Measurements from ENCODE around the gene MYLK4. TPM values are rescaled to one million over a fixed set of nuclear protein-coding genes. Genes with fewer than 3 reads are reported as not detected.

The MYLK4 gene
- total RNA-seq, 1 experiment from 2014 or later = 0.85 TPM

DNA sequence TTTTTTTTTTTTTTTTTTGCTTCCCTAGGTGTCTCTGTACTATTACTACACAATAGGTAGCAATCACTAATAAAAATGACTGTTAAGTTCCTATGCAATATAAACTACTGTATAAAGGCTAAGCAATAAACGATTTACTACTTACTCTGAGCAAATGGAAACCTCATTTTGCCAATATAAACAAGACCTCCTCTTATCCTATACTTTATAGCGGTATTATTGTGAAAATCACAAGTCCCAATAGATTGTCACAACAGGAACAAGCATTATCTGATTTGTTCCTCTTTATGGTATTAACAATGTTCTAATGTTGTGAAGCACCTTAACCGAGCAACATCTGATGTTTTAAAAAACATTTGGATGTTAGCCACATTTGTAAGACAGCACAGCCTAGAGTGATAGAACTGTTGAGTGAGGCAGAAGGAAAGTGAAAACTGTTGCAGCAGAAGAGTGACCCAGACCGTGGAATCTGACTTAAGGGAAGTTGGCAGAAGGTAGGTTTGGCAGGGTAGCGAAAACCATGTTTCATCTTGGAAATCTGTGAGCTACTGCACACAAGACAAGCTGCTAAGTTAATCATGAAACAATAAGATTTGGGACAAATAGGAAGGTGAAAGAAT, 94.2 kb downstream of the MYLK4 start:
- ChIA-PET CTCF (interaction anchor here (1.0 kb wide), 1 partner anchor 22 kb away, joined by 4 read pairs; no protein-coding TSS in a partner anchor), POLR2A (no interaction called here)
- no peaks in the 10 kb centered on the region for H3K4me1 ChIP-seq (ENCODE audit: control insufficient read depth, insufficient read depth, low read length)
- in situ Hi-C loops (cut with HindIII; ENCODE audit: low pct_unique_long_range_greater_than_20kb, low sequenced_read_pairs) = no loop called here
- no peaks in the 10 kb centered on the region for H3K9me3 ChIP-seq (ENCODE audit: control insufficient read depth, insufficient read depth, low read depth, low read length)
- no TSS peak for BruUV-seq (replicated peaks)
- no peaks in the 10 kb centered on the region for H3K27me3 ChIP-seq (ENCODE audit: control insufficient read depth, insufficient read depth, low read length)
- ATAC-seq (no peak), DNase-seq (ENCODE audit: low read depth, low spot score) (no peak)
- intact Hi-C loops (cut with micrococcal nuclease; ENCODE audit: unreplicated experiment) = no loop called here
- no peak overlapping the region for H3K4me3 ChIP-seq (ENCODE audit: low read depth in 2 of 2, low read length in 2 of 2)
- no peak overlapping the region for H3K27ac ChIP-seq (ENCODE audit: low read length)
- TF ChIP-seq POLR2AphosphoS5 (IDR thresholded peaks at IDR 0.05; ENCODE audit: low read depth, low read length) = no peak
- TF ChIP-seq, protein P1, sequence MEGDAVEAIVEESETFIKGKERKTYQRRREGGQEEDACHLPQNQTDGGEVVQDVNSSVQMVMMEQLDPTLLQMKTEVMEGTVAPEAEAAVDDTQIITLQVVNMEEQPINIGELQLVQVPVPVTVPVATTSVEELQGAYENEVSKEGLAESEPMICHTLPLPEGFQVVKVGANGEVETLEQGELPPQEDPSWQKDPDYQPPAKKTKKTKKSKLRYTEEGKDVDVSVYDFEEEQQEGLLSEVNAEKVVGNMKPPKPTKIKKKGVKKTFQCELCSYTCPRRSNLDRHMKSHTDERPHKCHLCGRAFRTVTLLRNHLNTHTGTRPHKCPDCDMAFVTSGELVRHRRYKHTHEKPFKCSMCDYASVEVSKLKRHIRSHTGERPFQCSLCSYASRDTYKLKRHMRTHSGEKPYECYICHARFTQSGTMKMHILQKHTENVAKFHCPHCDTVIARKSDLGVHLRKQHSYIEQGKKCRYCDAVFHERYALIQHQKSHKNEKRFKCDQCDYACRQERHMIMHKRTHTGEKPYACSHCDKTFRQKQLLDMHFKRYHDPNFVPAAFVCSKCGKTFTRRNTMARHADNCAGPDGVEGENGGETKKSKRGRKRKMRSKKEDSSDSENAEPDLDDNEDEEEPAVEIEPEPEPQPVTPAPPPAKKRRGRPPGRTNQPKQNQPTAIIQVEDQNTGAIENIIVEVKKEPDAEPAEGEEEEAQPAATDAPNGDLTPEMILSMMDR (IDR thresholded peaks at IDR 0.05) = no peak
- no peak for TF ChIP-seq TCF7L2 (IDR thresholded peaks at IDR 0.05; ENCODE audit: low read depth, low read length)
- no peak for TF ChIP-seq SIN3A (IDR thresholded peaks at IDR 0.05; ENCODE audit: borderline replicate concordance, insufficient read depth, low read depth, low read length)
- TF ChIP-seq, protein P2, sequence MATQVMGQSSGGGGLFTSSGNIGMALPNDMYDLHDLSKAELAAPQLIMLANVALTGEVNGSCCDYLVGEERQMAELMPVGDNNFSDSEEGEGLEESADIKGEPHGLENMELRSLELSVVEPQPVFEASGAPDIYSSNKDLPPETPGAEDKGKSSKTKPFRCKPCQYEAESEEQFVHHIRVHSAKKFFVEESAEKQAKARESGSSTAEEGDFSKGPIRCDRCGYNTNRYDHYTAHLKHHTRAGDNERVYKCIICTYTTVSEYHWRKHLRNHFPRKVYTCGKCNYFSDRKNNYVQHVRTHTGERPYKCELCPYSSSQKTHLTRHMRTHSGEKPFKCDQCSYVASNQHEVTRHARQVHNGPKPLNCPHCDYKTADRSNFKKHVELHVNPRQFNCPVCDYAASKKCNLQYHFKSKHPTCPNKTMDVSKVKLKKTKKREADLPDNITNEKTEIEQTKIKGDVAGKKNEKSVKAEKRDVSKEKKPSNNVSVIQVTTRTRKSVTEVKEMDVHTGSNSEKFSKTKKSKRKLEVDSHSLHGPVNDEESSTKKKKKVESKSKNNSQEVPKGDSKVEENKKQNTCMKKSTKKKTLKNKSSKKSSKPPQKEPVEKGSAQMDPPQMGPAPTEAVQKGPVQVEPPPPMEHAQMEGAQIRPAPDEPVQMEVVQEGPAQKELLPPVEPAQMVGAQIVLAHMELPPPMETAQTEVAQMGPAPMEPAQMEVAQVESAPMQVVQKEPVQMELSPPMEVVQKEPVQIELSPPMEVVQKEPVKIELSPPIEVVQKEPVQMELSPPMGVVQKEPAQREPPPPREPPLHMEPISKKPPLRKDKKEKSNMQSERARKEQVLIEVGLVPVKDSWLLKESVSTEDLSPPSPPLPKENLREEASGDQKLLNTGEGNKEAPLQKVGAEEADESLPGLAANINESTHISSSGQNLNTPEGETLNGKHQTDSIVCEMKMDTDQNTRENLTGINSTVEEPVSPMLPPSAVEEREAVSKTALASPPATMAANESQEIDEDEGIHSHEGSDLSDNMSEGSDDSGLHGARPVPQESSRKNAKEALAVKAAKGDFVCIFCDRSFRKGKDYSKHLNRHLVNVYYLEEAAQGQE (IDR thresholded peaks at IDR 0.05; ENCODE audit: insufficient read depth in 1 of 2, low read depth in 2 of 2, low read length in 1 of 2) = no peak
- no peaks in the 10 kb centered on the region for H3K36me3 ChIP-seq (ENCODE audit: control insufficient read depth, insufficient read depth, low read length)

GRCh38 chr6:2655844-2656433, 94.8 kb downstream of the MYLK4 start:
- DNase-seq (ENCODE audit: low read depth, low spot score) (no peak), ATAC-seq (no peak)
- BruUV-seq (replicated peaks) = no TSS peak

More at GRCh38 chr6:2655844-2656433, 94.8 kb downstream of the MYLK4 start:
- Histone ChIP-seq H3K27ac (ENCODE audit: low read length) (no peak overlapping the region), H3K4me3 (ENCODE audit: low read depth in 2 of 2, low read length in 2 of 2) (no peak overlapping the region), H3K36me3 (ENCODE audit: control insufficient read depth, insufficient read depth, low read length) (no peaks in the 10 kb centered on the region), H3K4me1 (ENCODE audit: control insufficient read depth, insufficient read depth, low read length) (no peaks in the 10 kb centered on the region), H3K27me3 (ENCODE audit: control insufficient read depth, insufficient read depth, low read length) (no peaks in the 10 kb centered on the region), H3K9me3 (ENCODE audit: control insufficient read depth, insufficient read depth, low read depth, low read length) (no peaks in the 10 kb centered on the region)
- in situ Hi-C loops (cut with HindIII; ENCODE audit: low pct_unique_long_range_greater_than_20kb, low sequenced_read_pairs) (no loop called here), intact Hi-C loops (cut with micrococcal nuclease; ENCODE audit: unreplicated experiment) (no loop called here)
- POLR2A ChIA-PET = no interaction called here
- TF ChIP-seq, protein P1 (IDR thresholded peaks at IDR 0.05) = no peak
- no peak for TF ChIP-seq POLR2AphosphoS5 (IDR thresholded peaks at IDR 0.05; ENCODE audit: low read depth, low read length)
- TF ChIP-seq TCF7L2 (IDR thresholded peaks at IDR 0.05; ENCODE audit: low read depth, low read length) = no peak
- TF ChIP-seq, protein P2 (IDR thresholded peaks at IDR 0.05; ENCODE audit: insufficient read depth in 1 of 2, low read depth in 2 of 2, low read length in 1 of 2) = no peak
- TF ChIP-seq SIN3A (IDR thresholded peaks at IDR 0.05; ENCODE audit: borderline replicate concordance, insufficient read depth, low read depth, low read length) = no peak
- CTCF ChIA-PET = no interaction called here

All from Panc1 (cell line).